ENCODE data around the gene SRPX.

SRPX gene

GRCh38 chrX:38220415-38221390 is at the start of gene SRPX:
SRPX (minus strand) TSS chrX:38220871; CDS start chrX:38220792, 79 bp downstream.
- in situ Hi-C loops (cut with MboI; ENCODE audit: low sequenced_read_pairs): no loop called here

- in situ Hi-C loops (cut with MboI; ENCODE audit: low sequenced_read_pairs): no loop called here
Observed at GRCh38 chrX:38268011-38268410, 47.3 kb upstream of the SRPX start.

GRCh38 chrX:38262715-38263620 is 42.3 kb upstream of the SRPX start:
- in situ Hi-C loops (cut with MboI; ENCODE audit: low sequenced_read_pairs): no loop called here

- in situ Hi-C loops (cut with MboI; ENCODE audit: low sequenced_read_pairs): no loop called here
Observed at GRCh38 chrX:38260231-38260630, 39.6 kb upstream of the SRPX start.

- in situ Hi-C loops (cut with MboI; ENCODE audit: low sequenced_read_pairs): no loop called here
Observed at GRCh38 chrX:38256019-38256418, 35.3 kb upstream of the SRPX start.

GRCh38 chrX:38249965-38250364 is 29.3 kb upstream of the SRPX start:
- in situ Hi-C loops (cut with MboI; ENCODE audit: low sequenced_read_pairs): no loop called here

GRCh38 chrX:38247051-38247450 is 26.4 kb upstream of the SRPX start:
- in situ Hi-C loops (cut with MboI; ENCODE audit: low sequenced_read_pairs): no loop called here

- in situ Hi-C loops (cut with MboI; ENCODE audit: low sequenced_read_pairs): no loop called here
Observed at GRCh38 chrX:38240541-38240940, 19.9 kb upstream of the SRPX start.

GRCh38 chrX:38236901-38237615 is 16.4 kb upstream of the SRPX start:
- in situ Hi-C loops (cut with MboI; ENCODE audit: low sequenced_read_pairs): no loop called here

- in situ Hi-C loops (cut with MboI; ENCODE audit: low sequenced_read_pairs): no loop called here
Observed at GRCh38 chrX:38233891-38234667, 13.4 kb upstream of the SRPX start.

- in situ Hi-C loops (cut with MboI; ENCODE audit: low sequenced_read_pairs): no loop called here
Observed at GRCh38 chrX:38232079-38232686, 11.5 kb upstream of the SRPX start.

- in situ Hi-C loops (cut with MboI; ENCODE audit: low sequenced_read_pairs): no loop called here
Observed at GRCh38 chrX:38225093-38225492, 4.4 kb upstream of the SRPX start.

- in situ Hi-C loops (cut with MboI; ENCODE audit: low sequenced_read_pairs): no loop called here
Observed at GRCh38 chrX:38224160-38224559, 3.5 kb upstream of the SRPX start.

GRCh38 chrX:38221391-38221929 is 789 bp upstream of the SRPX start:
- in situ Hi-C loops (cut with MboI; ENCODE audit: low sequenced_read_pairs): no loop called here

GRCh38 chrX:38220024-38220414 is 652 bp downstream of the SRPX start:
- in situ Hi-C loops (cut with MboI; ENCODE audit: low sequenced_read_pairs): no loop called here

GRCh38 chrX:38216642-38217041 is 4.0 kb downstream of the SRPX start:
- in situ Hi-C loops (cut with MboI; ENCODE audit: low sequenced_read_pairs): no loop called here

- in situ Hi-C loops (cut with MboI; ENCODE audit: low sequenced_read_pairs): no loop called here
Observed at GRCh38 chrX:38214551-38215531, 5.8 kb downstream of the SRPX start.

- in situ Hi-C loops (cut with MboI; ENCODE audit: low sequenced_read_pairs): no loop called here
Observed at GRCh38 chrX:38214044-38214443, 6.6 kb downstream of the SRPX start.

All from hTERT RPE-1 (cell line).